Right atrium auricular region (tissue), 2 donors: ENCODE results near the gene FLRT3. TPM values are rescaled to one million over a fixed set of nuclear protein-coding genes. Genes with fewer than 3 reads are reported as not detected.

Experiments used
- DNase-seq: peaks from one replicate; pipeline ENCODE4 v3.0.0-alpha.2; 2019; ENCODE audit warnings: low spot score
- H3K27ac ChIP-seq, 2 donors: fragments of 200-600 bp; sonication (generic); 1 replicate in 1 of 2; 2 replicates in 1 of 2; pipeline ENCODE4 v1.5.1; 2016 to 2019
- H3K27me3 ChIP-seq, 2 donors: fragments of 200-600 bp; sonication (generic); one replicate each; pipeline versions ENCODE4 v1.5.1 to v1.6.0; 2017 to 2019
- H3K36me3 ChIP-seq: fragments of 200-600 bp; sonication (generic); one replicate; pipeline ENCODE4 v1.5.1; 2016
- H3K4me1 ChIP-seq, 2 donors: fragments of 200-600 bp; sonication (generic); one replicate each; pipeline versions ENCODE4 v1.5.1 to v1.6.0; 2017 to 2019
- H3K4me3 ChIP-seq, 2 donors: fragments of 200-600 bp; sonication (generic); 1 replicate in 1 of 2; 2 replicates in 1 of 2; pipeline ENCODE4 v1.5.1; 2017 to 2019; ENCODE audit warnings: mild to moderate bottlenecking in 1 of 2, moderate library complexity in 1 of 2
- H3K9me3 ChIP-seq, 2 donors: fragments of 200-600 bp; sonication (generic); one replicate each; pipeline ENCODE4 v1.5.1; 2019
- total RNA-seq, 2 donors: library from RNA; depleted of rRNA; stranded (reverse); fragments of >200 nt; gene quantifications; one replicate each; pipeline ENCODE4 v1.1.0, GENCODE V29; 2016
- TF ChIP-seq, protein P1 (sequence below), 2 donors: fragments of 200-600 bp; sonication (generic); IDR thresholded peaks; one replicate each; pipeline ENCODE4 v1.5.1; 2019; ENCODE audit warnings: antibody characterized with exemption in 2 of 2

Gene FLRT3
- total RNA-seq, 2 donors from 2014 or later = 2.3 to 17.8 TPM

DNA sequence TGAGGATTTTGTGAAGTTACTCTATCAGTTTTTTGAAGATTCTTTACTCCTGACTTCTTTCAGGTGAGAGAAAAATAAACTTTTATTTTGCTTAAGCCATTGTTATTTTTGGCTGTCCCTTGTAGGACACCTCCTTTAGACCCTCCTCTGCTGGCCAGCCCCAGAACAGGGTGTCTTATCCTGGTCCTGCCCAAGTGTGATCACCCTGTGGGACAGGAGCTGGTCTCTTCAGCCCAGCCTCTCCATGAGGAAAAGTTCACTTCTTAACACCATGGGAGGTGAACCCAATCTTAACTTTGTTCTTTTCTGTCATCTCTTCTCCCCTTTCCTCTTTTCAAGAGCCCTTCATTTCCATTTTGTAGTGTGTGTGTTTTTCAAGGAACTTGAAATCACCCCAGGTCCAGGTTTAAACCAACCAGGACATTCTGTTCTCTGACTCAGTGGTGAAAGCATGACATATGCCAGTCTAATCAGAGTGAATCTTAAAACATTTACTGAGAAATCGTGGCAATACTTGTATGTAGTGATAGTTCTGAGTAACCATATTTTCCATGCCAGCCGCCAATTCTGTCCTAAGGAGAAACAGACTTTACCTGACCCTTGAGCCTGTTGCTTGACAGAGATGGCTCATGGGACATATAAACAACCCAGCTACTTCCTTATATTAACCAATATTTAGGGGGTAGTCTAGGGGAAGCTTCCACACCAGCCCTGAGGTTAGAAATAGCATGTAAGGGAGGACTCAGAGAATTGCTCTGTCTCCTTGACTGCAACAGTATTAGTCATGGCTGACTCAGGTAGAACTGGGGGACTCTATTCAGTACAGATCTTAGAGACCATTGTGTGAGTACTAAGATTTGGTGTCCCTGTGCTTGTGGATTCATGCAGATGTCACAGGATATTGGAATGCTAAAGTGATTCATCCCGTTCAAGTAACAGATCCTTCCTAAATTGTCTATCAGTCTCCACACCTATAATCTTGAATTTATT lies 48.8 kb downstream of the FLRT3 start:
- no peak for DNase-seq

DNA sequence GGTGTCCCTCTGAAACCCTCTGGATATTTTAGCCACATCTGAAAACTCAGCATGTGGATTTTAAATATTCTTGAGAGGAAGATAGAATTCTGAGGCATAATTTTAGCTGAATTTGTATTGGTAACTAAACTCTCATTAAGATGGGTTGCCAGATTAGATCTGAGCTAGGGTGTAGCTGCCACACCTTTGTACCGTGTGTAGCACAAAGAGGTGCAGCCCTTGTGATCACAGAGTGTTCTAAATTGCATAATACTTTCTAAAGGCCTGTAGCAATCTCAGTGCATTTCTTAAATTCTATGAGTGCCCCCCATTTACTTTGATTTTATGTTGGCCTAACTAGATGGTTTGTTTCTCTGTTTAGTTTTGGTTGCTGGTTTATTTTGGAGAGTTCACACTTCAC lies 53.0 kb downstream of the FLRT3 start:
- H3K9me3 ChIP-seq = no peaks in the 10 kb centered on the region
- H3K4me3 ChIP-seq = no peak overlapping the region
- H3K27me3 ChIP-seq = no peaks in the 10 kb centered on the region
- TF ChIP-seq, protein P1, sequence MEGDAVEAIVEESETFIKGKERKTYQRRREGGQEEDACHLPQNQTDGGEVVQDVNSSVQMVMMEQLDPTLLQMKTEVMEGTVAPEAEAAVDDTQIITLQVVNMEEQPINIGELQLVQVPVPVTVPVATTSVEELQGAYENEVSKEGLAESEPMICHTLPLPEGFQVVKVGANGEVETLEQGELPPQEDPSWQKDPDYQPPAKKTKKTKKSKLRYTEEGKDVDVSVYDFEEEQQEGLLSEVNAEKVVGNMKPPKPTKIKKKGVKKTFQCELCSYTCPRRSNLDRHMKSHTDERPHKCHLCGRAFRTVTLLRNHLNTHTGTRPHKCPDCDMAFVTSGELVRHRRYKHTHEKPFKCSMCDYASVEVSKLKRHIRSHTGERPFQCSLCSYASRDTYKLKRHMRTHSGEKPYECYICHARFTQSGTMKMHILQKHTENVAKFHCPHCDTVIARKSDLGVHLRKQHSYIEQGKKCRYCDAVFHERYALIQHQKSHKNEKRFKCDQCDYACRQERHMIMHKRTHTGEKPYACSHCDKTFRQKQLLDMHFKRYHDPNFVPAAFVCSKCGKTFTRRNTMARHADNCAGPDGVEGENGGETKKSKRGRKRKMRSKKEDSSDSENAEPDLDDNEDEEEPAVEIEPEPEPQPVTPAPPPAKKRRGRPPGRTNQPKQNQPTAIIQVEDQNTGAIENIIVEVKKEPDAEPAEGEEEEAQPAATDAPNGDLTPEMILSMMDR (IDR thresholded peaks at IDR 0.05) = no peak
- no peak overlapping the region for H3K27ac ChIP-seq
- H3K36me3 ChIP-seq = no peaks in the 10 kb centered on the region
- H3K4me1 ChIP-seq = no peaks in the 10 kb centered on the region
- DNase-seq = no peak

More for the DNA sequence above, 48.8 kb downstream of the FLRT3 start:
- Histone ChIP-seq H3K27ac (no peak overlapping the region), H3K9me3 (no peaks in the 10 kb centered on the region), H3K27me3 (no peaks in the 10 kb centered on the region), H3K36me3 (no peaks in the 10 kb centered on the region), H3K4me3 (no peak overlapping the region), H3K4me1 (no peaks in the 10 kb centered on the region)
- TF ChIP-seq, protein P1 (IDR thresholded peaks at IDR 0.05) = no peak

DNA sequence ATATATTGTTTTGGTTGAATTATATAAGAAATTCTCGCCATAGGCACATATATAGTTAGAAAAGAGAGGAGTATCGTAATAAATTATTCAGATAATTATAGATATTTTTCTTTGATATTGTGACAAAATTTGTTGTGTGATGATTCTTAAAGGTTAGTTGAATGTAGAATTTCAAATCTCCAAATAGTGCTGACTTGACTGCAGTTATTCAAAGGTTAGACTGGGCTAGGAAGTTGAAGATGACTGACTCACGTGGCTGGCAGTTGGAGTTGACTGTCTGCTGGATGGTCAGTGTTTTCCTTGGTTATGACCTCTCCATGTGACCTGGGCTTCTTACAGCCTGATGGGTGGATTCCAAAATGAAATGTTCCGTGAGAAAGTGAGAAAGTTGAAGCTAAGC lies 55.3 kb downstream of the FLRT3 start:
- H3K4me1 ChIP-seq = no peaks in the 10 kb centered on the region
- H3K4me3 ChIP-seq = no peak overlapping the region
- no peaks in the 10 kb centered on the region for H3K27me3 ChIP-seq
- H3K36me3 ChIP-seq = no peaks in the 10 kb centered on the region
- H3K9me3 ChIP-seq = no peaks in the 10 kb centered on the region
- TF ChIP-seq, protein P1 (IDR thresholded peaks at IDR 0.05) = no peak
- DNase-seq = no peak
- no peak overlapping the region for H3K27ac ChIP-seq
